NCI-H526 (cell line): ENCODE results near the gene PAX1.

Experiments
- DNase-seq, 2 experiments: peaks; one replicate each; lab custom pipeline; 2025; lab: John Stamatoyannopoulos, UW

PAX1 gene

GRCh38 chr20:21739682-21740081 is 34.2 kb downstream of the PAX1 start:
- no peak for DNase-seq

- no peak for DNase-seq
Measured at GRCh38 chr20:21741266-21741665, 35.8 kb downstream of the PAX1 start.

GRCh38 chr20:21762646-21763045 is 57.2 kb downstream of the PAX1 start:
- DNase-seq = no peak

- no peak for DNase-seq
Measured at GRCh38 chr20:21767200-21767738, 61.8 kb downstream of the PAX1 start.

GRCh38 chr20:21767739-21768223 is 62.3 kb downstream of the PAX1 start:
- no peak for DNase-seq
